8988T (cell line): ENCODE data around the gene EPHX1.

Source experiments
- DNase-seq: peaks from one replicate; pipeline ENCODE4 v3.0.0; 2011

EPHX1 gene

GRCh38 chr1:225866061-225866837 is 56.3 kb downstream of the EPHX1 start:
- no peak for DNase-seq

- DNase-seq, result no peak
Observed at GRCh38 chr1:225866981-225867380, 57.1 kb downstream of the EPHX1 start.

DNA sequence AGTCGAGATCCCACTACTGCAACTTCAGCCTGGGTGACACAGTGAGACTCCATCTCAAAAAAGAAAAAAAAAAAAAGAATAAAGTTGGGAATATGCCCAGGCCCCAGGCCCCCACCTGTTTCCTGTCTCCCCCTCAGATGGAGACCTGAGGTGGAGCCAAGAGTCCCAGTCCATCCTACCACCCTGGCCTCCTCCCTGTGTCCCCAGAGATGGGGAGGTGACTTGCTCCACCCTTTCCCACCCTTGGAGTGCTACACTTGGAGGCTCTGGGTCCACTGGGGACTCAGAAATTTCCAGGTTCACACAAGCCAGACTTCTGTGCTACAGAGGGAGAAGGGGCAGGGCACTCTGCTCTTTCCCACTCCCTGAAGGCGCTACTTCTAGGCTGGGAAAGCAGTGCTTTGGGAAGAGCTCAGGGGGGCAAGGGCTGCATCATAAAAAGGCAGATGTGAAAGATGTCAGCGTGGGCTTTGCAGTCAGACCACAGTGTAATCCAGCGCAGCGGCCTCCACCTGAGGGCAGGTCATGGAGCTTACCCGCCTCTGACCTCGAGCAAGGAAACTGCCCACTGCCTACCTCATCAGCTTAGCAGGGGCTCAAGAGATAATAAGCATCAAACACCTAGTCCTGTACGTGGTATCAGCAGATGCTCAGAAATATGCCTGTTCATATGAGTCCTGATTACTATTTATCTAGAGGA is 58.9 kb downstream of the EPHX1 start:
- DNase-seq, result no peak

- DNase-seq, result no peak
Observed at GRCh38 chr1:225870911-225871310, 61.0 kb downstream of the EPHX1 start.

GRCh38 chr1:225871359-225872074 is 61.6 kb downstream of the EPHX1 start:
- DNase-seq, result no peak

DNA sequence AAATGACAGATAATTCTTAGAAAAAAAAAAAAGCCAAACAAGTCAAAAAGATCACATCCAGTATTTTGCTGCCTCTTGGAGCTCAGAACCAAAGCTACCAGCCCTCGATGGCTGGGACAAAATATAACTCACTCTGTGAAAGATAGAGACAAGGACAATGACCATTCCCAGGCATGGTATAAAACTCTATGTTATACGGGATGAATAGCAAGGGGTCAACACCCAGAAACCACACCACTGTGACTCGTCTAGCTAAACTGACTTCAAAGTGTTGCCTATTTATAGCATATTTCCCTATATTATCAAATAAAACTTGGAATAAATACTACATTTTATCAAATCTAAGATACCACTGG is 62.1 kb downstream of the EPHX1 start:
- no peak for DNase-seq

GRCh38 chr1:225873281-225873850 is 63.4 kb downstream of the EPHX1 start:
- no peak for DNase-seq

GRCh38 chr1:225874431-225874830 is 64.5 kb downstream of the EPHX1 start:
- no peak for DNase-seq

- no peak for DNase-seq
Observed at GRCh38 chr1:225875044-225875815, 65.3 kb downstream of the EPHX1 start.

GRCh38 chr1:225876900-225877510 is 67.1 kb downstream of the EPHX1 start:
- no peak for DNase-seq

GRCh38 chr1:225877580-225877979 is 67.7 kb downstream of the EPHX1 start:
- DNase-seq, result peak; percentile 68

- DNase-seq, result no peak
Observed at GRCh38 chr1:225878282-225878681, 68.4 kb downstream of the EPHX1 start.

GRCh38 chr1:225879521-225880221 is 69.7 kb downstream of the EPHX1 start:
- DNase-seq, result no peak

DNA sequence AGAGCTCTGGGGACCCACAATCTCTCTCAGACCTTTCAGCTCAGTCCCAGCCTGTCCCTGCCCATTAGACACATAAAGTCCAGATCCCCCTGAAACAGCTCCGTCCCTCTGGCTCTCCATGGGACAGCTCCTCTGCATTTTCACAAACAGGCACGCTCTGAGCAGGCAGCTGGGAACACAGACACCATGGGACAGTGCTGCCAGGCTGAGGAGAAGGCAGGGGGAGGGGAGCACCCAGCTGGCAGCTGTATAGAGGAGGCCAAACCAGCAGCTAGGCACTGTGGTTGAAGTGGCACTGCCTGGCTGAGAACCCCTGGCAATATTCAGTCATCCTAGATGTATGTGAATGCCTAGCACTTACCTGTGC is 70.3 kb downstream of the EPHX1 start:
- DNase-seq, result no peak

DNA sequence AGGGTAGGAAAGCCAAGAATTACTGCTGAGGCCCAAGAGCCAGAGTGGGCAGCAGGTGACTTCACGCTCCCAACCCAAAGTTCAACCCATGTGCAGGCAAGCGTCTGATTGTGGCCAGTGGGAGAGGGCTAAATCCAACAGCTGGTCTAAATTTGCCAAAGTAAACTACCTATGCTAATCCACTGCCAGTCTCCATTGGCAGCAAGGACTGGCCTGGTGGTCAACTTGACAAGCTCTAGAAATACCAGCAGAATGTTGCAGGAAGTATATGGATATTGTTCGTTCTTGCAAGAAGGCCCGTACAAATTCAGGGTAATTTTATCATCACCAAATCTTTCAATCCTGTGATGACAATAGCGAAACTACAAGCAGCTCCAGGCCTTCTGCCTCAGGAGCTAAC is 70.7 kb downstream of the EPHX1 start:
- no peak for DNase-seq

GRCh38 chr1:225881081-225881958 is 71.4 kb downstream of the EPHX1 start:
- peak; percentile 61 for DNase-seq

GRCh38 chr1:225881959-225882693 is 72.2 kb downstream of the EPHX1 start, which contains the start of gene TMEM63A:
Gene TMEM63A (minus strand): TSS chr1:225882380. CDS start chr1:225877580, 4,800 bp downstream.
- peak; percentile 96 for DNase-seq

GRCh38 chr1:225882694-225883615 is 73.0 kb downstream of the EPHX1 start:
- peak; percentile 68 for DNase-seq
